Pancreas (tissue), 10 donors: Measurements from ENCODE around the gene RFWD3. TPM values are rescaled to one million over a fixed set of nuclear protein-coding genes. Genes with fewer than 3 reads are reported as not detected.

Experiments used
- ATAC-seq, 4 donors: fragments of 200-7000 bp; cut with Tn5 transposase; one replicate each; pipeline versions ENCODE4 v1.8.0 to v1.9.1; 2020; ENCODE audit warnings: mild to moderate bottlenecking in 4 of 4, moderate library complexity in 4 of 4
- DNase-seq, 6 donors: peaks; one replicate each; pipeline ENCODE4 v3.0.0-alpha.2; 2020
- FAIRE-seq: peaks from 2 replicates; lab custom pipeline; 2012; peaks lifted over from hg19 to GRCh38; lab: Jason Lieb, UNC
- H3K27ac ChIP-seq, 4 donors: fragments of 200-600 bp; sonication (generic); 1 replicate in 3 of 4; 2 replicates in 1 of 4; pipeline versions ENCODE4 v1.5.0 to v1.8.0; 2020
- H3K27me3 ChIP-seq, 4 donors: fragments of 200-600 bp; one replicate each; pipeline ENCODE4 v1.8.0; 2021
- H3K36me3 ChIP-seq, 3 donors: fragments of 200-600 bp; sonication (generic) in 1 of 3; one replicate each; pipeline versions ENCODE4 v1.5.0 to v1.8.0; 2020 to 2021
- H3K4me1 ChIP-seq, 3 donors: fragments of 200-600 bp; one replicate each; pipeline ENCODE4 v1.8.0; 2021
- H3K4me3 ChIP-seq, 4 donors: fragments of 200-600 bp; sonication (generic) in 2 of 4; one replicate each; pipeline versions ENCODE4 v1.5.0 to v1.8.0; 2020 to 2021
- H3K9me3 ChIP-seq, 4 donors: fragments of 200-600 bp; one replicate each; pipeline ENCODE4 v1.8.0; 2021
- WGBS, 2 donors: extraction: QIAGEN DNeasy Blood & Tissue Kit; methylation state at CpG; one replicate each; pipeline ENCODE4 v1.1.7; 2013; 5-methylcytosine and 5-hydroxymethylcytosine counted together
- intact Hi-C, 3 donors: fragments of 100-400 bp; cut with DNase I; formaldehyde crosslinking; loops; one replicate each; pipeline versions ENCODE4 v1.11.1 to v1.14.2; 2022
- polyA plus RNA-seq, 2 donors: library from polyadenylated mRNA; stranded (reverse); fragments of 200-250 nt; gene quantifications; one replicate each; pipeline ENCODE4 v1.2.3, GENCODE V29; 2013
- total RNA-seq, 6 donors: library from RNA; stranded (reverse); fragmentation: NEBNext Ultra II Directional in 4 of 6; extraction: Animal tissue kit (Norgen Biotek cat#: 25700) in 4 of 6; gene quantifications; one replicate each; pipeline versions ENCODE4 v1.2.1 to v1.2.4, GENCODE V29; 2021 to 2023
- TF ChIP-seq, protein P1 (sequence below), 4 donors: fragments of 200-600 bp; sonication (generic) in 3 of 4; IDR thresholded peaks; one replicate each; pipeline versions ENCODE4 v1.5.0 to v1.8.0; 2021; ENCODE audit warnings: antibody characterized with exemption in 4 of 4
- donor health status: healthy with polysubstance abuse.
- donor health status: DM: no; HTN: no; CAD: no; lungs with moderate emphysema.
- donor health status: DM: no; HTN: no; CAD: no.
- donor health status: control.
- donor health status: control.
- donor health status: Bipolar disorder and iron deficiency.
- donor health status: DM: yes; HTN: yes; CAD: no.
- donor health status: DM: no; HTN: no; CAD: no.
- donor health status: DM: no; HTN: no; CAD: no.
- donor health status: DM: yes; HTN: yes; CAD: no.

RFWD3 gene
- total and polyA plus RNA-seq, 8 donors = 3.7 to 14.0 (median 7.1) TPM

GRCh38 chr16:74637742-74638453 lies 28.8 kb downstream of the RFWD3 start:
- H3K4me3 ChIP-seq = peak overlapping the region in 1 of 4 donors; percentile 1
- H3K36me3 ChIP-seq = no peaks in the 10 kb centered on the region
- H3K4me1 ChIP-seq = peaks cover 37 to 52% (median 37%) of the 10 kb centered on the region in 3 donors
- FAIRE-seq (no peak), DNase-seq (no peak), ATAC-seq (peak in 3 of 4 donors; percentile 55 to 61 (median 58))
- intact Hi-C loops = no loop called here
- no peaks in the 10 kb centered on the region for H3K9me3 ChIP-seq
- 11 to 18% methylated on average over 7 of the region's 7 CpGs for WGBS, 2 donors
- TF ChIP-seq, protein P1, sequence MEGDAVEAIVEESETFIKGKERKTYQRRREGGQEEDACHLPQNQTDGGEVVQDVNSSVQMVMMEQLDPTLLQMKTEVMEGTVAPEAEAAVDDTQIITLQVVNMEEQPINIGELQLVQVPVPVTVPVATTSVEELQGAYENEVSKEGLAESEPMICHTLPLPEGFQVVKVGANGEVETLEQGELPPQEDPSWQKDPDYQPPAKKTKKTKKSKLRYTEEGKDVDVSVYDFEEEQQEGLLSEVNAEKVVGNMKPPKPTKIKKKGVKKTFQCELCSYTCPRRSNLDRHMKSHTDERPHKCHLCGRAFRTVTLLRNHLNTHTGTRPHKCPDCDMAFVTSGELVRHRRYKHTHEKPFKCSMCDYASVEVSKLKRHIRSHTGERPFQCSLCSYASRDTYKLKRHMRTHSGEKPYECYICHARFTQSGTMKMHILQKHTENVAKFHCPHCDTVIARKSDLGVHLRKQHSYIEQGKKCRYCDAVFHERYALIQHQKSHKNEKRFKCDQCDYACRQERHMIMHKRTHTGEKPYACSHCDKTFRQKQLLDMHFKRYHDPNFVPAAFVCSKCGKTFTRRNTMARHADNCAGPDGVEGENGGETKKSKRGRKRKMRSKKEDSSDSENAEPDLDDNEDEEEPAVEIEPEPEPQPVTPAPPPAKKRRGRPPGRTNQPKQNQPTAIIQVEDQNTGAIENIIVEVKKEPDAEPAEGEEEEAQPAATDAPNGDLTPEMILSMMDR (IDR thresholded peaks at IDR 0.05) = no peak
- peak overlapping the region; percentile 0 to 74 (median 48) for H3K27ac ChIP-seq
- H3K27me3 ChIP-seq = no peaks in the 10 kb centered on the region

DNA sequence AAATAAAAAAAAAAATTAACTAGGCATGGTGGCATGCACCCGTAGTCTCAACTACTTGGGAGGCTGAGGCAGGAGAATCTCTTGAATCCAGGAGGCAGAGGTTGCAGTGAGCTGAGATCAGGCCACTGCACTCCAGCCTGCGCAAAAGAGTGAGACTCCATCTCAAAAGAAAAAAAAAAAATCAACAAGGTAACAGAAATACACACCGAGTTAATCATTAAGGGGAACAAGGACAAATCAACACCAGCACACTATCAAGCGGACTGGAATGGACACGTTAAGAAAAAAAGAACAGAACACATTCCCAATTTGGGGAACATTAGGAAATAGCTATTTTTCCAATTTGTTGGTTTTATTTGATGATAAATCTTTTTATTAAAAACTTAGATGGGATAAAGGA lies 31.4 kb downstream of the RFWD3 start:
- Histone ChIP-seq H3K4me3 (no peak overlapping the region), H3K27ac (peak overlapping the region in 2 of 4 donors; percentile 24 to 81), H3K36me3 (peaks cover 0 to 6% (median 0%) of the 10 kb centered on the region in 3 donors), H3K4me1 (peaks cover 37 to 53% (median 42%) of the 10 kb centered on the region in 3 donors), H3K9me3 (no peaks in the 10 kb centered on the region), H3K27me3 (no peaks in the 10 kb centered on the region)
- intact Hi-C loops = no loop called here
- FAIRE-seq (no peak), DNase-seq (peak in 1 of 6 donors; percentile 21), ATAC-seq (peak; percentile 63 to 88 (median 84))
- TF ChIP-seq, protein P1 (IDR thresholded peaks at IDR 0.05) = no peak
- 10 to 15% methylated on average over 5 of the region's 5 CpGs for WGBS, 2 donors

GRCh38 chr16:74633686-74634085 lies 33.0 kb downstream of the RFWD3 start:
- ATAC-seq = no peak
- H3K9me3 ChIP-seq = no peaks in the 10 kb centered on the region
- peak overlapping the region in 2 of 4 donors; percentile 24 to 64 for H3K27ac ChIP-seq
- H3K4me3 ChIP-seq = no peak overlapping the region
- no peak for DNase-seq
- WGBS, 2 donors = 83 to 88% methylated on average over 7 of the region's 7 CpGs
- peaks cover 34 to 51% (median 44%) of the 10 kb centered on the region in 3 donors for H3K4me1 ChIP-seq
- no peaks in the 10 kb centered on the region for H3K27me3 ChIP-seq
- FAIRE-seq = no peak
- H3K36me3 ChIP-seq = peaks cover 0 to 9% (median 0%) of the 10 kb centered on the region in 3 donors
- TF ChIP-seq, protein P1 (IDR thresholded peaks at IDR 0.05) = no peak
- intact Hi-C loops = no loop called here

- intact Hi-C loops = loop anchor here in 1 of 3 donors (10.0 kb wide), 1 partner anchor 153 kb away; no protein-coding TSS in a partner anchor
- FAIRE-seq (no peak), DNase-seq (peak in 4 of 6 donors; percentile 35 to 74 (median 64)), ATAC-seq (peak; percentile 63 to 84 (median 82))
- peaks cover 0 to 43% (median 3%) of the 10 kb centered on the region in 3 donors for H3K36me3 ChIP-seq
- 35 to 38% methylated on average over 6 of the region's 6 CpGs for WGBS, 2 donors
- H3K4me3 ChIP-seq = no peak overlapping the region
- TF ChIP-seq, protein P1 (IDR thresholded peaks at IDR 0.05) = no peak
- H3K27ac ChIP-seq = peak overlapping the region; percentile 5 to 72 (median 52)
- peaks cover 3 to 31% (median 21%) of the 10 kb centered on the region in 3 donors for H3K4me1 ChIP-seq
- H3K9me3 ChIP-seq = no peaks in the 10 kb centered on the region
- no peaks in the 10 kb centered on the region for H3K27me3 ChIP-seq
These were observed 39.0 kb downstream of the RFWD3 start for GRCh38 chr16:74627506-74628220.
